Diencephalon (tissue), 1 donor: Measurements from ENCODE around the gene MGAT3. TPM values are rescaled to one million over a fixed set of nuclear protein-coding genes. Genes with fewer than 3 reads are reported as not detected.

Experiments used
- total RNA-seq: library from RNA; depleted of rRNA; stranded (reverse); fragments of >200 nt; gene quantifications from one replicate; pipeline ENCODE4 v1.2.3, GENCODE V29; 2014

Gene MGAT3, protein sequence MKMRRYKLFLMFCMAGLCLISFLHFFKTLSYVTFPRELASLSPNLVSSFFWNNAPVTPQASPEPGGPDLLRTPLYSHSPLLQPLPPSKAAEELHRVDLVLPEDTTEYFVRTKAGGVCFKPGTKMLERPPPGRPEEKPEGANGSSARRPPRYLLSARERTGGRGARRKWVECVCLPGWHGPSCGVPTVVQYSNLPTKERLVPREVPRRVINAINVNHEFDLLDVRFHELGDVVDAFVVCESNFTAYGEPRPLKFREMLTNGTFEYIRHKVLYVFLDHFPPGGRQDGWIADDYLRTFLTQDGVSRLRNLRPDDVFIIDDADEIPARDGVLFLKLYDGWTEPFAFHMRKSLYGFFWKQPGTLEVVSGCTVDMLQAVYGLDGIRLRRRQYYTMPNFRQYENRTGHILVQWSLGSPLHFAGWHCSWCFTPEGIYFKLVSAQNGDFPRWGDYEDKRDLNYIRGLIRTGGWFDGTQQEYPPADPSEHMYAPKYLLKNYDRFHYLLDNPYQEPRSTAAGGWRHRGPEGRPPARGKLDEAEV
- total RNA-seq = 42.9 TPM

DNA sequence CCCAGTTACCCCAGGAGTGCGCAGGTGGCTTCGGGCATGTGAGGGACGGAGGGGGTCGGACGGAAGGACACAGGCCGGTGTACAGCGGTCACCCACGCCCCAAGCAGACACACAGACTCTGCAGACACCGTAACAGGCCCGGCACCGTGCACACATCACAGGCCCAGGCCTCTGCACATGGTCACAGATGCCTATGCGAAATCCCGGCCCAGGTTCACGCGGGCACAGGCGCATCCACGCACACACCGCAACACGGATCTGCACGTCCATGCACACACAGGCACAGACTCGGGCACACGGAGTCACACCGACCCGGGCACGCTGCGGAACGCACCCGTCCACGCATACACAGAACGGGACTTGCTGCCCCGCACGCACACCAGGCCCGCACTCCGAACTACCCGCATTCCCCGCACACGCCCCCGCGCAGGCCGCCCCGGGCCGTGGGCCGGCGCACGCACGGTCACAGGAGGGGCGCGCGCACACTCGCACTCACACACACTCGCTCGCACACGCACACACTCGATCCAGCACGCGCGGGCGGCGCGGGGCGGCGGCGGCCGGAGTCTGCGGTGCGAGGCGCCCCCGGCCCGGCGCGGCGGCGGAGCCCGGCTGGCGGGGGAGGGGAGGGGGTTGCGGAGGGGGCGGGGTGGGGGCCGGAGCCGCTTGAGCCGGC is at the start of gene MGAT3:
MGAT3 (plus strand) TSS at position 491 of the 676 bp plus-strand sequence. CDS start 30,336 bp downstream, outside the sequence.

DNA sequence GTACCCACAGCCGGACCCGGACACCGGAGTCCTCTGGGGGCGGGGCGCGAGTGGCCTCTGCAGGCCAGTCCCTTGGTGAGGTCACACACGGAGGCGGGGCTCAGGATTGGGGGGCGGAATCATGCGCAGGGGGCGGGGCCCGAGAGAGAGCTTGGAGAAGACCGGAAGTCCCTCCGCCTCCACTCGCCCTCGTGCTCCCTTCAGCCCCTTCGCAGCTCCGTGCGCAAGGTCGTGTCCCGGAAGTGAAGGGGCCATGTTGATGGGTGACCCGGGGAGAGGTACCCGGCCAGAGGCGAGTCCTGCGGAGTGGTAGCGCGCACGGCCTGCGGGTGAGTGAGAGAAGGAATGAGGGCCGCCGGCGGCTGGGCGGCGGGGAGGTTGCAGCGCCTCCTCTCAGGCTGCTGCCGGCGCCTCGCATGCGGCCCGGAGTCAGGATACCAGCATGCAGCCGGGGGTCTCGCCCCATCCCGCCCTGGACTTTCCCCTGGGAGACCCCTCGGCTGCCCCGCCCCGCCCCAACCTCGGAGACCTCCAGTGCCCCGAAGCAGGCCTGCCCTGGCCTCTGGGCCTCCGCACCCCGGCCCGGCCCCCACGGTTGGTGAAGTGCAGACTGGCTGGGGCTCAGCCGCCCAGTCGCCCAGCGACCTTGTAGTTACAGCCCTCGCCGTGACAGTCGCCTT is 45.4 kb downstream of the MGAT3 start, which contains the start of gene MIEF1:
MIEF1 (plus strand) TSS at position 182 of the 680 bp plus-strand sequence. CDS start 9,005 bp downstream, outside the sequence.

DNA sequence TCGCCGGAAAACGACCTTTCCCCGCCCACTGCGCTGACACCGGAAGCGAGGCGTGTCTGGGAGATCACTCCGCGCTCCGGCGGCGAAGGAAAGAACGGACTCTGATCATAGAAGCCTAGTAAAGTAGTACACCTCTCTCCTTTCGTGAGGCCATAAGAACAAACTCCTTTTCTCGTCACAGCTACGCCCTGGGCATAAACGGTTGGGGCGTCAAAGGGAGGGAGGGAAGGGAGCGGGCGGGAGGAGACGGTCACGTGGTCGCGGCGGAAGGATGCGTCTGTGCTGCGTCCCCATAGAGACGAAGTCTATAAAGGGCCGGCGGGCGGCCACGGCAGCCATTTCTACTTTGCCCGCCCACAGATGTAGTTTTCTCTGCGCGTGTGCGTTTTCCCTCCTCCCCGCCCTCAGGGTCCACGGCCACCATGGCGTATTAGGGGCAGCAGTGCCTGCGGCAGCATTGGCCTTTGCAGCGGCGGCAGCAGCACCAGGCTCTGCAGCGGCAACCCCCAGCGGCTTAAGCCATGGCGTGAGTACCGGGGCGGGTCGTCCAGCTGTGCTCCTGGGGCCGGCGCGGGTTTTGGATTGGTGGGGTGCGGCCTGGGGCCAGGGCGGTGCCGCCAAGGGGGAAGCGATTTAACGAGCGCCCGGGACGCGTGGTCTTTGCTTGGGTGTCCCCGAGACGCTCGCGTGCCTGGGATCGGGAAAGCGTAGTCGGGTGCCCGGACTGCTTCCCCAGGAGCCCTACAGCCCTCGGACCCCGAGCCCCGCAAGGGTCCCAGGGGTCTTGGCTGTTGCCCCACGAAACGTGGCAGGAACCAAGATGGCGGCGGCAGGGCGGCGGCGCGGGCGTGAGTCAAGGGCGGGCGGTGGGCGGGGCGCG is 63.7 kb downstream of the MGAT3 start, which contains the start of gene ATF4:
ATF4 (plus strand) TSS at position 337 of the 880 bp plus-strand sequence. CDS start 884 bp downstream, outside the sequence.

DNA sequence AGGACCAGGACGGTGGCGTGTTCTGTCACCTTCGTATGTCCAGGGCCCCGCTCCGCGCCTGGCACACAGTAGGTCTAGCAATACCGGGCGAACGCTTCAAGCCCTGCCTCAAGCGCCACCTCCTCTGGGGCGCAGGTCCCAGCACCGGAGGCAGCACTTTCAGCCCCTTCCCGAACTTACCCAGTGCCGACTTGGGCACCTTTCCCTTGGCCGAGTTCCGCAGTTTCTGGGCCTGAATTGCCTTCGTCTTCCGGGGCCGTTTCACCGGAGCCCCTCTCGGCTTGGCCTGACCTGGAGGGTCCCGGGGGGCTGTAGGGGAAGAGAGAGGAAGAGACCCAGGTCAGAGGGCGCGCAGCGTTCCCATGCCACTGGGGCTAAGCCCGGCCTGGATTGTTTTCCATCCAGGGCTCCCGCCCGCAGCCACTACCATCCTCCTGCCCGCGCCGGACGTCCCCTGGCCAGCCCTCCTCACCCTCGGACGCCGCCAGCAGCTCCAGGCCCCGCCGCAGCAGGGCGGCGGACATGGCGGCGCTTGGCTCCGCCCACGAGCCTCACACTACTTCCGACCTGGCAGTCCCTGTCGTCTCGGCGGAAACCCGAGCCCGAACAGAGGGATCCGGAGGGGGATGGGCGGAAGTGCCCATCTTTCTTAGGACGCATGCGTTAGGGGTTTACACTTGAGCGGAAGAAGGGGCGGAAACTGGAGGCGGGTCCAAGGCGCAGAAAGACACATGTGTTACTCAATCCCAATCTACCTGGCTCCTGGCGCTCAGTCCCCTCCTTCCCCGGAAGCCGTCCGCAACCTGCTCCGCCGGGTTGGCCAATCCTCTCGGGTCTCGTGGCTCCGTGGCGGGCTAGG is 75.6 kb downstream of the MGAT3 start, which contains the start of gene RPS19BP1:
RPS19BP1 (minus strand) TSS at position 534 of the 859 bp plus-strand sequence; CDS start at position 524, 10 bp downstream.

Other genes with a start within 250 kb of the MGAT3 start
- 11.3 TPM for gene PDGFB, start 212.0 kb upstream of the MGAT3 start, total RNA-seq
- 1,691 TPM for gene RPL3, start 137.4 kb upstream of the MGAT3 start, total RNA-seq
- gene SYNGR1, start 107.0 kb upstream of the MGAT3 start, total RNA-seq = 84.9 TPM
- gene TAB1, start 57.2 kb upstream of the MGAT3 start, total RNA-seq = 14.1 TPM
- gene MIEF1, start 45.3 kb downstream of the MGAT3 start, total RNA-seq = 29.8 TPM
- 99.0 TPM for gene ATF4, start 63.5 kb downstream of the MGAT3 start, total RNA-seq
- gene RPS19BP1, start 75.7 kb downstream of the MGAT3 start, total RNA-seq = 35.8 TPM
- 7.2 TPM for gene CACNA1I, start 113.7 kb downstream of the MGAT3 start, total RNA-seq